IMR-90 (cell line): ENCODE data around the gene CHIC1. TPM values are rescaled to one million over a fixed set of nuclear protein-coding genes. Genes with fewer than 3 reads are reported as not detected.
"Not testable (repeated sequence)": the region's sequence is repeated elsewhere in the genome, so short reads cannot be mapped to it uniquely, and the experiment has no call there.

Experiments
- ATAC-seq: fragments of 200-7000 bp; cut with Tn5 transposase; 2 replicates; pipeline ENCODE4 v1.9.1; 2020; ENCODE audit warnings: low read depth, mild to moderate bottlenecking, moderate library complexity
- BruUV-seq: library from RNA; stranded (reverse); fragments of 400-500 nt; replicated peaks from 2 replicates; lab custom pipeline; 2021; lab: Mats Ljungman, UMichigan
- CTCF ChIA-PET: fragments of 300-600 bp; formaldehyde crosslinking; extraction: SDS; loops from one replicate; lab custom pipeline; 2021; ENCODE audit warnings: antibody characterized with exemption; lab: Yijun Ruan, JAX
- POLR2A ChIA-PET: fragments of 300-600 bp; sonication (Branson Sonifier 250); formaldehyde crosslinking; loops from one replicate; lab custom pipeline; 2022; ENCODE audit warnings: antibody characterized with exemption; ENCODE audit not compliant: unreplicated experiment; lab: Charles Lee
- DNase-seq: peaks from one replicate; pipeline ENCODE4 v3.0.0; 2013
- H2AFZ ChIP-seq: replicated peaks from 2 replicates; pipeline ENCODE3; 2013; ENCODE audit warnings: low read length, mild to moderate bottlenecking; ENCODE audit not compliant: poor library complexity
- H2AK5ac ChIP-seq: 2 replicates; pipeline ENCODE4 v1.6.1; 2013; ENCODE audit warnings: low read depth, low read length, inconsistent platforms
- H2AK9ac ChIP-seq: replicated peaks from 2 replicates; pipeline ENCODE3; 2013; ENCODE audit warnings: mild to moderate bottlenecking, low read depth, low read length, moderate library complexity; ENCODE audit not compliant: poor library complexity
- H2BK120ac ChIP-seq: 2 replicates; pipeline ENCODE4 v1.6.1; 2013; ENCODE audit warnings: low read depth, low read length, inconsistent platforms
- H2BK15ac ChIP-seq: 3 replicates; pipeline ENCODE4 v1.6.1; 2013; ENCODE audit warnings: low read depth, low read length, inconsistent platforms
- H2BK20ac ChIP-seq: 2 replicates; pipeline ENCODE4 v1.6.1; 2013; ENCODE audit warnings: low read depth, mild to moderate bottlenecking, inconsistent platforms, low read length, moderate library complexity
- H2BK5ac ChIP-seq: 2 replicates; pipeline ENCODE4 v1.6.1; 2013; ENCODE audit warnings: mild to moderate bottlenecking, low read depth, low read length, inconsistent platforms; ENCODE audit not compliant: poor library complexity, severe bottlenecking
- H3K14ac ChIP-seq: replicated peaks from 2 replicates; pipeline ENCODE4 v1.6.1; 2013; ENCODE audit warnings: low read depth, low read length, inconsistent platforms
- H3K18ac ChIP-seq: 2 replicates; pipeline ENCODE4 v1.6.1; 2013; ENCODE audit warnings: low read depth, low read length, control low read depth
- H3K23ac ChIP-seq: 2 replicates; pipeline ENCODE4 v1.6.1; 2013; ENCODE audit warnings: low read depth, low read length, inconsistent platforms
- H3K27ac ChIP-seq: 2 replicates; pipeline ENCODE4 v1.5.1; 2013; ENCODE audit warnings: mild to moderate bottlenecking, control low read depth, low read length; ENCODE audit not compliant: insufficient read depth
- H3K27me3 ChIP-seq: 2 replicates; pipeline ENCODE4 v1.6.1; 2013; ENCODE audit warnings: low read length; ENCODE audit not compliant: control insufficient read depth, insufficient read depth
- H3K36me3 ChIP-seq: 2 replicates; pipeline ENCODE4 v1.6.1; 2013; ENCODE audit warnings: low read length, mixed read lengths; ENCODE audit not compliant: control insufficient read depth, insufficient read depth
- H3K4ac ChIP-seq: 2 replicates; pipeline ENCODE4 v1.6.1; 2013; ENCODE audit warnings: low read depth, low read length, inconsistent platforms
- H3K4me1 ChIP-seq: 2 replicates; pipeline ENCODE4 v1.6.1; 2013; ENCODE audit warnings: low read length, mixed read lengths; ENCODE audit not compliant: control insufficient read depth, insufficient read depth
- H3K4me2 ChIP-seq: 2 replicates; pipeline ENCODE4 v1.6.1; 2013; ENCODE audit warnings: low read depth, mild to moderate bottlenecking, control low read depth, low read length, moderate library complexity
- H3K4me3 ChIP-seq: 2 replicates; pipeline ENCODE4 v1.5.1; 2013; ENCODE audit warnings: low read depth, mild to moderate bottlenecking, control low read depth, low read length, moderate library complexity; ENCODE audit not compliant: insufficient read depth
- H3K56ac ChIP-seq: 2 replicates; pipeline ENCODE4 v1.6.1; 2013; ENCODE audit warnings: low read length, inconsistent platforms; ENCODE audit not compliant: insufficient read depth; ENCODE audit errors: extremely low read depth
- H3K79me1 ChIP-seq, 2 experiments: 2 replicates each; pipeline ENCODE4 v1.6.1; 2013; ENCODE audit warnings: low read length in 2 of 2, inconsistent platforms in 1 of 2, low read depth in 1 of 2
- H3K9ac ChIP-seq: 2 replicates; pipeline ENCODE4 v1.6.1; 2013; ENCODE audit warnings: low read depth, low read length, control low read depth
- H3K9me1 ChIP-seq: 2 replicates; pipeline ENCODE4 v1.6.1; 2013; ENCODE audit warnings: low read length, inconsistent platforms; ENCODE audit not compliant: insufficient read depth
- H3K9me3 ChIP-seq: 2 replicates; pipeline ENCODE4 v1.6.1; 2013; ENCODE audit warnings: low read length; ENCODE audit not compliant: control insufficient read depth, insufficient read depth
- H4K20me1 ChIP-seq: 2 replicates; pipeline ENCODE4 v1.6.1; 2013; ENCODE audit warnings: low read length, inconsistent platforms; ENCODE audit not compliant: insufficient read depth
- H4K5ac ChIP-seq: 2 replicates; pipeline ENCODE4 v1.6.1; 2013; ENCODE audit warnings: mild to moderate bottlenecking, low read depth, low read length, control low read depth
- H4K8ac ChIP-seq, 2 experiments: 2 replicates each; pipeline ENCODE4 v1.6.1; 2013; ENCODE audit warnings: low read depth in 2 of 2, low read length in 2 of 2, control low read depth in 1 of 2, inconsistent platforms in 1 of 2
- H4K91ac ChIP-seq: 2 replicates; pipeline ENCODE4 v1.6.1; 2013; ENCODE audit warnings: low read depth, low read length, inconsistent platforms; ENCODE audit not compliant: insufficient read depth
- CHD1 ChIP-seq: IDR thresholded peaks from 2 replicates; pipeline ENCODE4 v1.6.1; 2012; ENCODE audit warnings: low read depth, low read length, improper control_type of control experiment
- ELK1 ChIP-seq: fragments of 150-350 bp; IDR thresholded peaks from 2 replicates; pipeline ENCODE4 v1.6.1; 2016; ENCODE audit warnings: low read depth, mild to moderate bottlenecking, low read length, moderate library complexity, borderline replicate concordance
- MAZ ChIP-seq: IDR thresholded peaks from 2 replicates; pipeline ENCODE4 v1.6.1; 2012; ENCODE audit warnings: low read depth, mild to moderate bottlenecking, low read length, improper control_type of control experiment, moderate library complexity, borderline replicate concordance
- RAD21 ChIP-seq: IDR thresholded peaks from 2 replicates; pipeline ENCODE4 v1.6.1; 2012; ENCODE audit warnings: low read length, improper control_type of control experiment
- WGBS, 2 experiments: methylation state at CpG; one replicate each; pipeline versions ENCODE4 v1.1.5 to v1.1.7; 2013; ENCODE audit warnings: missing lambda C conversion rate in 2 of 2; ENCODE audit not compliant: insufficient read length in 1 of 2; ENCODE audit errors: extremely low coverage in 2 of 2; 5-methylcytosine and 5-hydroxymethylcytosine counted together
- dilution Hi-C: fragments of 300-500 bp; cut with HindIII; formaldehyde crosslinking; loops from one replicate; pipeline ENCODE4 v1.14.3; 2018; ENCODE audit warnings: low sequenced_read_pairs; ENCODE audit not compliant: unreplicated experiment
- in situ Hi-C: fragments of 300-500 bp; cut with MboI; formaldehyde crosslinking; loops from 3 replicates; pipeline ENCODE4 v1.14.3; 2019; ENCODE audit warnings: low sequenced_read_pairs, inconsistent platforms, mixed read lengths
- intact Hi-C: fragments of 100-400 bp; cut with micrococcal nuclease; formaldehyde crosslinking; loops from 2 replicates; pipeline ENCODE4 v1.10.0; 2022
- polyA plus RNA-seq, 3 experiments: library from polyadenylated mRNA; depleted of rRNA; stranded (reverse); fragments of >200 nt; gene quantifications; 2 replicates each; pipeline ENCODE4 v1.2.3, GENCODE V29; 2012; ENCODE audit warnings: low replicate concordance in 1 of 3
- total RNA-seq: library from RNA; depleted of rRNA; stranded (reverse); fragments of >200 nt; gene quantifications from 2 replicates; pipeline ENCODE4 v1.2.3, GENCODE V29; 2012

The CHIC1 gene
- total and polyA plus RNA-seq, 2 of the 4 experiments (the other 2 are of a cell fraction) = 4.0 to 7.3 TPM

- no peak overlapping the region for H2BK120ac ChIP-seq
- no peak overlapping the region for H3K4ac ChIP-seq
- no peak overlapping the region for H2BK15ac ChIP-seq
- no peak for TF ChIP-seq ELK1
- no peak for TF ChIP-seq CHD1
- TF ChIP-seq MAZ = no peak
- no peak for TF ChIP-seq RAD21
- no TSS peak for BruUV-seq
- H3K4me3 ChIP-seq = no peak overlapping the region
- H3K4me2 ChIP-seq = no peak overlapping the region
- H3K9me1 ChIP-seq = no peaks in the 10 kb centered on the region
- no peak overlapping the region for H4K5ac ChIP-seq
- H2AK9ac ChIP-seq = no peak overlapping the region
- H3K27ac ChIP-seq = no peak overlapping the region
- no peaks in the 10 kb centered on the region for H3K36me3 ChIP-seq
- no peaks in the 10 kb centered on the region for H4K20me1 ChIP-seq
- no peak overlapping the region for H3K14ac ChIP-seq
- H3K56ac ChIP-seq = no peak overlapping the region
- no peaks in the 10 kb centered on the region for H3K79me1 ChIP-seq
- in situ Hi-C loops (no loop called here), dilution Hi-C loops (no loop called here), intact Hi-C loops (no loop called here)
- H2AK5ac ChIP-seq = no peak overlapping the region
- H4K91ac ChIP-seq = no peak overlapping the region
- no peak overlapping the region for H3K9ac ChIP-seq
- no peak overlapping the region for H4K8ac ChIP-seq
- 0% methylated on average over 1 of the region's 13 CpGs; no CpG with 5 or more reads in 1 of the 2 experiments for WGBS, 2 experiments
- ATAC-seq = no peak
- H2AFZ ChIP-seq = no peak overlapping the region
- ChIA-PET CTCF (interaction anchor here (0.6 kb wide), 1 partner anchor 20 kb away, joined by 4 read pairs; no protein-coding TSS in a partner anchor), POLR2A (no interaction called here)
- no peak overlapping the region for H2BK5ac ChIP-seq
- H3K23ac ChIP-seq = no peak overlapping the region
- H3K4me1 ChIP-seq = no peaks in the 10 kb centered on the region
- peaks cover 4% of the 10 kb centered on the region; the same call in 1 of the 2 replicates for H3K27me3 ChIP-seq
- no peaks in the 10 kb centered on the region for H3K9me3 ChIP-seq
- DNase-seq = no peak
- no peak overlapping the region for H2BK20ac ChIP-seq
- H3K18ac ChIP-seq = no peak overlapping the region
Measured at GRCh38 chrX:73525928-73526690, 36.9 kb upstream of the CHIC1 start.

- H3K4ac ChIP-seq, H3K4me2 ChIP-seq, H2BK5ac ChIP-seq, H3K79me1 ChIP-seq, H4K8ac ChIP-seq, H3K23ac ChIP-seq, H2BK15ac ChIP-seq, H2BK120ac ChIP-seq, H4K91ac ChIP-seq, H3K27me3 ChIP-seq, CTCF ChIA-PET, H3K27ac ChIP-seq, POLR2A ChIA-PET, H4K5ac ChIP-seq, dilution Hi-C loops, H3K56ac ChIP-seq, H2BK20ac ChIP-seq, H3K4me3 ChIP-seq, H3K18ac ChIP-seq, H3K9me3 ChIP-seq, BruUV-seq, H3K36me3 ChIP-seq, H3K4me1 ChIP-seq, H3K9me1 ChIP-seq, H4K20me1 ChIP-seq, H2AK9ac ChIP-seq, DNase-seq, H3K14ac ChIP-seq, intact Hi-C loops, H2AK5ac ChIP-seq, H2AFZ ChIP-seq, ATAC-seq, in situ Hi-C loops, H3K9ac ChIP-seq: not testable (repeated sequence)
- 80% methylated on average over 1 of the region's 4 CpGs; no CpG with 5 or more reads in 1 of the 2 experiments for WGBS, 2 experiments
Measured at GRCh38 chrX:73531655-73532054, 31.3 kb upstream of the CHIC1 start.
